ENCODE data around the gene C6orf132. TPM values are rescaled to one million over a fixed set of nuclear protein-coding genes. Genes with fewer than 3 reads are reported as not detected.
A peak's percentile ranks its signal among the peaks of the same experiment; 100 is the strongest.

The C6orf132 gene
- total RNA-seq, 1 donor from 2014 or later, result 41.2 TPM

- DNase-seq (ENCODE audit: low spot score), result no peak
Measured at GRCh38 chr6:42104804-42105125, 37.7 kb downstream of the C6orf132 start.

GRCh38 chr6:42104095-42104803 lies 38.2 kb downstream of the C6orf132 start:
- no peak for DNase-seq (ENCODE audit: low spot score)

- no peak for DNase-seq (ENCODE audit: low spot score)
Measured at GRCh38 chr6:42103753-42104094, 38.7 kb downstream of the C6orf132 start.

- DNase-seq (ENCODE audit: low spot score), result no peak
Measured at GRCh38 chr6:42103216-42103615, 39.2 kb downstream of the C6orf132 start.

GRCh38 chr6:42101186-42101657 lies 41.2 kb downstream of the C6orf132 start:
- no peak for DNase-seq (ENCODE audit: low spot score)

GRCh38 chr6:42100029-42100901 lies 42.2 kb downstream of the C6orf132 start:
- peak; percentile 45 for DNase-seq (ENCODE audit: low spot score)

GRCh38 chr6:42099340-42100028 lies 42.9 kb downstream of the C6orf132 start:
- DNase-seq (ENCODE audit: low spot score), result peak; percentile 44

GRCh38 chr6:42095776-42096541 lies 46.5 kb downstream of the C6orf132 start:
- DNase-seq (ENCODE audit: low spot score), result no peak

- no peak for DNase-seq (ENCODE audit: low spot score)
Measured at GRCh38 chr6:42095094-42095493, 47.3 kb downstream of the C6orf132 start.

- no peak for DNase-seq (ENCODE audit: low spot score)
Measured at GRCh38 chr6:42093582-42094329, 48.7 kb downstream of the C6orf132 start.

GRCh38 chr6:42091718-42092023 lies 50.7 kb downstream of the C6orf132 start:
- no peak for DNase-seq (ENCODE audit: low spot score)

GRCh38 chr6:42090819-42091717 lies 51.4 kb downstream of the C6orf132 start:
- no peak for DNase-seq (ENCODE audit: low spot score)

- DNase-seq (ENCODE audit: low spot score), result peak; percentile 70
Measured at GRCh38 chr6:42088101-42088591, 54.3 kb downstream of the C6orf132 start.

- DNase-seq (ENCODE audit: low spot score), result no peak
Measured at GRCh38 chr6:42086046-42087035, 56.1 kb downstream of the C6orf132 start.

- DNase-seq (ENCODE audit: low spot score), result no peak
Measured at GRCh38 chr6:42084889-42085288, 57.5 kb downstream of the C6orf132 start.

GRCh38 chr6:42083530-42083929 lies 58.9 kb downstream of the C6orf132 start:
- DNase-seq (ENCODE audit: low spot score), result no peak

- no peak for DNase-seq (ENCODE audit: low spot score)
Measured at GRCh38 chr6:42079941-42080464, 62.4 kb downstream of the C6orf132 start.

- no peak for DNase-seq (ENCODE audit: low spot score)
Measured at GRCh38 chr6:42078386-42078785, 64.0 kb downstream of the C6orf132 start.

All from mucosa of gallbladder (tissue), 1 donor.